Measurements from ENCODE around the gene TOMM40. TPM values are rescaled to one million over a fixed set of nuclear protein-coding genes. Genes with fewer than 3 reads are reported as not detected.

Gene TOMM40
- total RNA-seq, 1 donor from 2014 or later = 40.8 TPM

- ATAC-seq = no peak
- intact Hi-C loops (cut with DNase I) = no loop called here
- Histone ChIP-seq H3K4me3 (no peak overlapping the region), H3K36me3 (peaks cover 16% of the 10 kb centered on the region), H3K4me1 (peaks cover 21% of the 10 kb centered on the region), H3K9me3 (no peaks in the 10 kb centered on the region), H3K27ac (no peak overlapping the region), H3K27me3 (ENCODE audit: low read depth) (no peaks in the 10 kb centered on the region)
- DNase-seq = no peak
- TF ChIP-seq, protein P1, sequence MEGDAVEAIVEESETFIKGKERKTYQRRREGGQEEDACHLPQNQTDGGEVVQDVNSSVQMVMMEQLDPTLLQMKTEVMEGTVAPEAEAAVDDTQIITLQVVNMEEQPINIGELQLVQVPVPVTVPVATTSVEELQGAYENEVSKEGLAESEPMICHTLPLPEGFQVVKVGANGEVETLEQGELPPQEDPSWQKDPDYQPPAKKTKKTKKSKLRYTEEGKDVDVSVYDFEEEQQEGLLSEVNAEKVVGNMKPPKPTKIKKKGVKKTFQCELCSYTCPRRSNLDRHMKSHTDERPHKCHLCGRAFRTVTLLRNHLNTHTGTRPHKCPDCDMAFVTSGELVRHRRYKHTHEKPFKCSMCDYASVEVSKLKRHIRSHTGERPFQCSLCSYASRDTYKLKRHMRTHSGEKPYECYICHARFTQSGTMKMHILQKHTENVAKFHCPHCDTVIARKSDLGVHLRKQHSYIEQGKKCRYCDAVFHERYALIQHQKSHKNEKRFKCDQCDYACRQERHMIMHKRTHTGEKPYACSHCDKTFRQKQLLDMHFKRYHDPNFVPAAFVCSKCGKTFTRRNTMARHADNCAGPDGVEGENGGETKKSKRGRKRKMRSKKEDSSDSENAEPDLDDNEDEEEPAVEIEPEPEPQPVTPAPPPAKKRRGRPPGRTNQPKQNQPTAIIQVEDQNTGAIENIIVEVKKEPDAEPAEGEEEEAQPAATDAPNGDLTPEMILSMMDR (IDR thresholded peaks at IDR 0.05) = no peak
These were observed 58.5 kb downstream of the TOMM40 start for GRCh38 chr19:44949550-44949949.

DNA sequence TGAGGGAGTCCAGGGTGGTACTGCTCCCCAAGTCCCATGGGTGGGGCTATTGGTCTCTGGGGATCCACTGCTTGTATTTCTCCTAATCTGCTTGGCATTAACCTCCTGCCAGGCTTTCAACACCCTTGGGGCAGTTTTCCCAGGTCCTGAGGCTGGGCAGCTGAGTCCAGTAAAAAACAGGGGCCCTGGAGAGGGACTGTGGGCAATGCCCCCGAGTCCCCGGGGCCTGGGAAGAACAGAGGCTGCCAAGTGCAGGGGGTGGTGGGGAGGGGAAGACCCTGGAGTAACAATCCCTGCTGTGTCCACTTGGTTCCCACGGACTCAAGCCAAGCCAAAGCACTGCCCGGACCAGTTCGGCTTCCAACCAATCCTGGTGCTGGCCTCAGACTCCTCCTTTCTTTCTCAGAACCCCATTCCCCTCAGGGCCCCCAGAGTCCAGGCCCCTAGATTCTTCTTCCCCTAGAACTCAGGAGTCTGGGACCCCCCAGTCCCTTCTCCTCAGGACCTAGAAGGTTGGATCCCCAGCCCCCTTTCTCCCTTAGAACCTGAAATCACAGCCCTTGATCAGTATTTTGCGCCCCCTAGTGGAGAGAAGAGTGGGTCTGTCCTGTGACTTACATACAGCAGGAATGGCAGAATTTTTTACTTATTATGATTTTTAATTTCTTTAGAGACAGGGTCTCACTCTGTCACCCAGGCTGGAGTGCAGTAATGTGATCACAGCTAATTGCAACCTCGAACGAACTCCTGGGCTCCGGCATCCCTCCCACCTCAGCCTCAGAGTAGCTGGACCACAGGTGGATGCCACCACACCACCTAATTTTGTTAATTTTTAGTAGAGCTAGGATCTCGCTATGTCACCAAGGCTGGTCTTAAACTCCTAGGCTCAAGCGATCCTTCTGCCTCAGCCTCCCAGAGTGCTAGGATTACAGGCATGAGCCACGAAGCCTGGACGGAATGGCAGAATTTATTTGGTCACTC lies 60.4 kb downstream of the TOMM40 start:
- Histone ChIP-seq H3K36me3 (peaks cover 16% of the 10 kb centered on the region), H3K27ac (no peak overlapping the region), H3K4me3 (no peak overlapping the region), H3K4me1 (peaks cover 29% of the 10 kb centered on the region), H3K27me3 (ENCODE audit: low read depth) (no peaks in the 10 kb centered on the region), H3K9me3 (no peaks in the 10 kb centered on the region)
- ATAC-seq = no peak
- intact Hi-C loops (cut with DNase I) = no loop called here
- no peak for DNase-seq
- TF ChIP-seq, protein P1 (IDR thresholded peaks at IDR 0.05) = peak; percentile 82

Other genes with a start within 250 kb of the TOMM40 start
- 35.0 TPM for gene PVR, start 247.3 kb upstream of the TOMM40 start, total RNA-seq
- 7.7 TPM for gene CEACAM19, start 219.8 kb upstream of the TOMM40 start, total RNA-seq
- not detected for gene CEACAM16, start 192.1 kb upstream of the TOMM40 start, total RNA-seq
- 41.0 TPM for gene BCL3, start 142.5 kb upstream of the TOMM40 start, total RNA-seq
- gene CBLC, start 113.4 kb upstream of the TOMM40 start, total RNA-seq = 2.3 TPM
- gene BCAM, start 82.2 kb upstream of the TOMM40 start, total RNA-seq = 205 TPM
- gene NECTIN2, start 45.0 kb upstream of the TOMM40 start, total RNA-seq = 75.1 TPM
- 447 TPM for gene APOE, start 14.5 kb downstream of the TOMM40 start, total RNA-seq
- gene APOC1, start 23.4 kb downstream of the TOMM40 start, total RNA-seq = 816 TPM
- gene APOC4, start 51.0 kb downstream of the TOMM40 start, total RNA-seq = 0.68 TPM
- gene APOC2, start 54.8 kb downstream of the TOMM40 start, total RNA-seq = 30.2 TPM
- 104 TPM for gene CLPTM1, start 64.1 kb downstream of the TOMM40 start, total RNA-seq
- gene RELB, start 110.2 kb downstream of the TOMM40 start, total RNA-seq = 12.2 TPM
- gene CLASRP, start 147.8 kb downstream of the TOMM40 start, total RNA-seq = 71.7 TPM
- gene ZNF296, start 185.2 kb downstream of the TOMM40 start, total RNA-seq = 1.7 TPM
- gene GEMIN7, start 188.0 kb downstream of the TOMM40 start, total RNA-seq = 16.1 TPM
- 29.1 TPM for gene PPP1R37, start 201.9 kb downstream of the TOMM40 start, total RNA-seq

Data from lower lobe of right lung (tissue), 2 donors.